ENCODE measurements around the gene FOXD4L6. TPM values are rescaled to one million over a fixed set of nuclear protein-coding genes. Genes with fewer than 3 reads are reported as not detected.
"Not testable (repeated sequence)": the region's sequence is repeated elsewhere in the genome, so short reads cannot be mapped to it uniquely, and the experiment has no call there.

The FOXD4L6 gene
- total RNA-seq, 2 donors from 2014 or later = 0.09 TPM; not detected in 1

- H3K27me3 ChIP-seq (replicated peaks; ENCODE audit: insufficient read depth); DNase-seq (ENCODE audit: low spot score); H3K36me3 ChIP-seq; H3K4me1 ChIP-seq (replicated peaks); H3K9me3 ChIP-seq; H3K27ac ChIP-seq; intact Hi-C loops (cut with DNase I); H3K4me3 ChIP-seq: not testable (repeated sequence)
- 31% methylated on average over 7 of the region's 7 CpGs for WGBS
These were observed 9.2 kb downstream of the FOXD4L6 start for GRCh38 chr9:41119311-41119710.

GRCh38 chr9:41113348-41113747, 15.1 kb downstream of the FOXD4L6 start:
- H3K27ac ChIP-seq; H3K9me3 ChIP-seq; intact Hi-C loops (cut with DNase I); DNase-seq (ENCODE audit: low spot score); H3K4me1 ChIP-seq (replicated peaks); H3K4me3 ChIP-seq; H3K27me3 ChIP-seq (replicated peaks; ENCODE audit: insufficient read depth); H3K36me3 ChIP-seq: not testable (repeated sequence)
- WGBS = no CpG with 5 or more reads among the region's 14 CpGs

GRCh38 chr9:41111414-41111813, 17.1 kb downstream of the FOXD4L6 start:
- H3K4me1 ChIP-seq (replicated peaks); H3K9me3 ChIP-seq; H3K27me3 ChIP-seq (replicated peaks; ENCODE audit: insufficient read depth); DNase-seq (ENCODE audit: low spot score); H3K4me3 ChIP-seq; intact Hi-C loops (cut with DNase I); H3K27ac ChIP-seq; H3K36me3 ChIP-seq: not testable (repeated sequence)
- 75% methylated on average over 12 of the region's 12 CpGs for WGBS

GRCh38 chr9:41110913-41111312, 17.6 kb downstream of the FOXD4L6 start:
- H3K27ac ChIP-seq; H3K36me3 ChIP-seq; H3K4me3 ChIP-seq; DNase-seq (ENCODE audit: low spot score); H3K4me1 ChIP-seq (replicated peaks); H3K27me3 ChIP-seq (replicated peaks; ENCODE audit: insufficient read depth); H3K9me3 ChIP-seq; intact Hi-C loops (cut with DNase I): not testable (repeated sequence)
- WGBS = 35% methylated on average over 10 of the region's 10 CpGs

- H3K27me3 ChIP-seq (replicated peaks; ENCODE audit: insufficient read depth); intact Hi-C loops (cut with DNase I); H3K4me3 ChIP-seq; DNase-seq (ENCODE audit: low spot score); H3K9me3 ChIP-seq; H3K27ac ChIP-seq; H3K36me3 ChIP-seq; H3K4me1 ChIP-seq (replicated peaks): not testable (repeated sequence)
- 34% methylated on average over 7 of the region's 13 CpGs for WGBS
These were observed 19.2 kb downstream of the FOXD4L6 start for GRCh38 chr9:41109253-41109652.

- H3K4me3 ChIP-seq; intact Hi-C loops (cut with DNase I); H3K4me1 ChIP-seq (replicated peaks); H3K9me3 ChIP-seq; H3K27me3 ChIP-seq (replicated peaks; ENCODE audit: insufficient read depth); H3K27ac ChIP-seq; DNase-seq (ENCODE audit: low spot score); H3K36me3 ChIP-seq: not testable (repeated sequence)
- no CpG with 5 or more reads among the region's 22 CpGs for WGBS
These were observed 19.7 kb downstream of the FOXD4L6 start for GRCh38 chr9:41108816-41109215.

GRCh38 chr9:41106472-41107116, 21.9 kb downstream of the FOXD4L6 start:
- H3K27ac ChIP-seq; H3K27me3 ChIP-seq (replicated peaks; ENCODE audit: insufficient read depth); H3K36me3 ChIP-seq; H3K4me3 ChIP-seq; H3K4me1 ChIP-seq (replicated peaks); H3K9me3 ChIP-seq; intact Hi-C loops (cut with DNase I); DNase-seq (ENCODE audit: low spot score): not testable (repeated sequence)
- 10% methylated on average over 8 of the region's 34 CpGs for WGBS

GRCh38 chr9:41105557-41106253, 22.8 kb downstream of the FOXD4L6 start:
- DNase-seq (ENCODE audit: low spot score); H3K27ac ChIP-seq; H3K4me3 ChIP-seq; H3K36me3 ChIP-seq; H3K4me1 ChIP-seq (replicated peaks); H3K27me3 ChIP-seq (replicated peaks; ENCODE audit: insufficient read depth); intact Hi-C loops (cut with DNase I); H3K9me3 ChIP-seq: not testable (repeated sequence)
- WGBS = 58% methylated on average over 10 of the region's 13 CpGs

GRCh38 chr9:41104542-41104941, 23.9 kb downstream of the FOXD4L6 start:
- H3K36me3 ChIP-seq; intact Hi-C loops (cut with DNase I); H3K4me3 ChIP-seq; H3K27ac ChIP-seq; DNase-seq (ENCODE audit: low spot score); H3K27me3 ChIP-seq (replicated peaks; ENCODE audit: insufficient read depth); H3K9me3 ChIP-seq; H3K4me1 ChIP-seq (replicated peaks): not testable (repeated sequence)
- WGBS = 16% methylated on average over 11 of the region's 19 CpGs

GRCh38 chr9:41100508-41100907, 28.0 kb downstream of the FOXD4L6 start:
- intact Hi-C loops (cut with DNase I); H3K9me3 ChIP-seq; H3K4me1 ChIP-seq (replicated peaks); H3K27me3 ChIP-seq (replicated peaks; ENCODE audit: insufficient read depth); H3K27ac ChIP-seq; H3K4me3 ChIP-seq; H3K36me3 ChIP-seq; DNase-seq (ENCODE audit: low spot score): not testable (repeated sequence)
- 71% methylated on average over 7 of the region's 7 CpGs for WGBS

- DNase-seq (ENCODE audit: low spot score); H3K4me3 ChIP-seq; intact Hi-C loops (cut with DNase I); H3K4me1 ChIP-seq (replicated peaks); H3K36me3 ChIP-seq; H3K27me3 ChIP-seq (replicated peaks; ENCODE audit: insufficient read depth); H3K27ac ChIP-seq; H3K9me3 ChIP-seq: not testable (repeated sequence)
- 64% methylated on average over 4 of the region's 4 CpGs for WGBS
These were observed 29.7 kb downstream of the FOXD4L6 start for GRCh38 chr9:41098759-41099158.

- DNase-seq (ENCODE audit: low spot score); H3K4me1 ChIP-seq (replicated peaks); intact Hi-C loops (cut with DNase I); H3K27me3 ChIP-seq (replicated peaks; ENCODE audit: insufficient read depth); H3K9me3 ChIP-seq; H3K4me3 ChIP-seq; H3K36me3 ChIP-seq; H3K27ac ChIP-seq: not testable (repeated sequence)
- WGBS = 35% methylated on average over 2 of the region's 2 CpGs
These were observed 33.4 kb downstream of the FOXD4L6 start for GRCh38 chr9:41095060-41095459.

Data from prostate gland (tissue), 2 donors.